ENCODE data around the gene FGGY.

FGGY gene

DNA sequence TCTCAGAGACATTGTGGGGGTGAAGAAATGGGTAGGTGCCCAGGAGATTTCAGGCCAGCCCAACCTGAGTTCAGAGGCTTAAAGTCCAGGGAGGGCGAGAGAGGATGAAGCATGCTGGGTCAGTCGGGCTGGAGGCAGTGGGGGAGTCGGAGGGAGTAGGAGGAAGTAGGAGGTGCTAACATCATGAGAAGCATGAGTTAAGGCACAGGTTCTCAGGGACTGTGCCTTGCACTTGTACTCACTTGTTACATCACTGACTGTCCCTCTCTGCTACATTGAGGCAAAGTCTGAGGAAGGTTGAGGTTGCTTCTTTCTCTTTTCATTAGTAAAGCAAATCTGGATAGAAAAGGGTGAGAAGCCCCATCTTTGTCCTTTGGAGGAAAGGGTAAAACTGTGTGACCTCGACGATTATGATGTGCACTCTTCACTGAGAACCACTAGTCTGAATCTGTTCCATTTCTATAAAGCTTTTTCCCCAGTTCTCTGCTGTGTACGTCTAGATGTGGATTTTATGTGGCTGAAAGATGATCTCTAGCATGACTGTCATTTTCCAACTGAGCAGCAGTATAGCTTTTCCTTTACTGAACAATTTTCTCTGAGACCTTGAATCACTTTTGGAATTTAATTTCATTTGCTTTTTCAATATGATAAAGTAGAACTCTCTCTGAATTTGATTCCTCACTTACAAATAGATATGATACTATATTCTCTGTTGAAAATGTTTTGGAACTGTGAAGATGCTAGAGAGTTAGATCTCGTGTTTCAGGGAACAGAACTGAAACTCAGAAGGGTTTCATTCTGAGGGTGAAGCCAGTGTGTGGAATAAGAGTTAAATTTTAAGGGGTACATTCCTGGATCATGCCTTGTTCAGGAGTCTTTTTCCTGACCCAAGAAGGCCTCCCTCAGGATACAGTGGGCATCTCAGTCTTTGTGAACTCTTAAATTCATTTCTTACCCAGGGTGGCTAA, 94.6 kb downstream of the FGGY start:
- no peak for DNase-seq

GRCh38 chr1:59393211-59394180, 96.6 kb downstream of the FGGY start:
- peak; percentile 21 for DNase-seq

DNA sequence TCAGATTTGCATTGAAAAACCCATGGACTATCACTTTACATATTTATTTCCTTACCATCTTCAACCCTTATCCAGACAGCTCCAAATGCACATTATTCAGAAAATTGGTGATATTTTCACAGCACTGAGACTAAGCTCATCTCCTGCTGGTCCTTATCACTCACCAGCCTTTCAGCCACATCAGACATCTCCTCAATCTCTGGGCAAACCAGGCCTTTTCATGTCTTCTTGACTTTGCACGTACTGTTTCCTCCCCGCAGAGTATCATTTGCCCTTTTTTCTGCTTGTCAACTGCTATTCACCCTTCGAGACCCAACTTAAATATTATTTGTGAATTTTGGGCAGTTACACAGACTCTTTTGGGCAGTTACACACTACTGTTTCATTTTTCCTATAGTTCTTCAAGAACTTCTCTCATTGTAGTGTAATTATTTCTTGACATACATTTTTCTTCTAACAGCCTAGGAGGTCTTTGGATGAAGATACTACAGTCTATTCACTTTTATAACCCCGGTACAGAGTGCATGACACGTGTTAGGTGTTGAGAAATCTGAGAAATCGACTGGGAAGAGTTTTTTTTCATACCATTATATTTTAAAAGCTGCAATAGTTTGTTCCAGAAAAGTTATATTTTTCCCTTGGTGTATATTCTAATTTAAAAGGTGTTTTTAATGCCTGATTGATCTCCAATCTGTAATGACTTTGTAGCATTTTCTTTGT, 98.0 kb downstream of the FGGY start:
- DNase-seq, result no peak

DNA sequence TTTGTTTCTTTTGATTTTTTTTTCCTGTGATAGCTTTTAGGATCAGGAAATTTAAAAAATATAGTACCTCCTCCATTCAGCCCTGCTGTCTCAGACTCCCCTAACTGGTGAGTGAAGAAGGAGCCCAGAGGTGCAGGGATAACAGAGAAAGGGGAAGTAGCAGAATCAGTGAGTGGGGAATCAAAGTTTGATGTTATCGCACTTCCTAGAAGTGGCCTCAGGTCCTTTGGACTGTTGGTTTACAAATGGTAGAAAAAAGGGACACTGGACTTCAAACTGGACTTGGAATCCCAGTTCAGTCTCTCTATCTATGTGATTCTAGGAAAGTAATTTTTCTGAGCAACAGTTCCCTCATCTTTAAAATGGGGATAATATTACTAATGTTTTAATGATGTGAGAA, 99.5 kb downstream of the FGGY start:
- no peak for DNase-seq

- no peak for DNase-seq
Measured at GRCh38 chr1:59397139-59397858, 100.4 kb downstream of the FGGY start.

DNA sequence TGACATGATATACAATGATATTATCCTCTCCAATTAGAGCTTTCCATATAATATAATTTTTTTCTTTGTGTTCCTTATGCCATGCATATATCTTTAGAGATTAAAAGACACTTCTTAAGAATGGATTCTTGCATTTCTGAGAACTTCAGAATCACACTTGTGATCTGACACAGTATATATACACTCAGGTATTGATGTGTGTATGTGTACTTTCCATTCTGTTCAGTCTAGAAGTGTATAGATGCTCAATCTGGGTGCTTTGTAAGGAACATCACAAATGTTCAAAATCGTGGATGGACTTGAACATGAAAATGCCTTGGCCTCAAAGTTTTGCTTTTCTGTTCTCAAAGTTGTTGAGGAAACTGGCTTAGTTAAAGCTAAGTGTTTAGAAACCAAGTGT, 102.7 kb downstream of the FGGY start:
- DNase-seq, result no peak

- DNase-seq, result no peak
Measured at GRCh38 chr1:59401581-59401980, 104.7 kb downstream of the FGGY start.

DNA sequence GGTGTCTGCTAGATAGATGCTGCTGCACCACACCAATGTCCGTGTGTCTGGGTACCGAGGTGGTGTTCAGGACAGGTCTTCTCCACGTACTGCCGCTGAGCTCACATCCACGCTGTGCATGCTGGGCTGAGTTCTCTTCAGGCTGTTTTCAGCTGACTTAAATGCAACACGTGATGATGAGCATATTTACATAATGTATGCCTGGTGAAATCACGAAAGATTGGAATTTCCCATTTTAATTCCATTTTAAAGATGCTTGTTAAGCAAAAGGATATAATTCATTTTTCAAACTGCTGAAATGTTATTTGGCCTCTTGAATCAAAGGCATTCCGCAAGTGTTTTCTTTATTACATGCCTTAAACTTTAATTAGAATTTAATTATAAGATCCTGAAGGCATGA, 107.9 kb downstream of the FGGY start:
- DNase-seq, result no peak

- no peak for DNase-seq
Measured at GRCh38 chr1:59406437-59407164, 109.7 kb downstream of the FGGY start.

GRCh38 chr1:59408608-59409240, 111.8 kb downstream of the FGGY start:
- DNase-seq, result no peak

GRCh38 chr1:59409549-59409948, 112.7 kb downstream of the FGGY start:
- DNase-seq, result no peak

GRCh38 chr1:59409986-59410385, 113.1 kb downstream of the FGGY start:
- DNase-seq, result no peak

DNA sequence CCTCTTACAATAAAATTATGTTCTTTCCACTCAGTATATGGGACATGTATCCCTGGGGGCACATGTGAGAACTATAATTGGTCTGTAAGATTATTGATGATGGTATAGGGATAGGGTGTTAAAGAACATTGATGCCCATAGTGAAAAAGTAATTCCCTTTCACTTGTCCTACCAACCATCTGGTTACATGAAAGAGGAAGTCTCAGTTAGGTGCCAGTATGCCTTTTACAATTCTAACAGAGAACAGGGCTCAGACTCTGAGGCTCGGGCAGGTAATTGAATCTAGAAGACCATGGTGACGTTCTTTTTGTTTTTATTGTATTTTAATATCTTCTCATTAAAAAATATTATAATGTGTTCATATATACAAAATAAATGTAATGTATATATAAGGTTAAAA, 113.6 kb downstream of the FGGY start:
- DNase-seq, result no peak

GRCh38 chr1:59411147-59411546, 114.3 kb downstream of the FGGY start:
- DNase-seq, result no peak

DNA sequence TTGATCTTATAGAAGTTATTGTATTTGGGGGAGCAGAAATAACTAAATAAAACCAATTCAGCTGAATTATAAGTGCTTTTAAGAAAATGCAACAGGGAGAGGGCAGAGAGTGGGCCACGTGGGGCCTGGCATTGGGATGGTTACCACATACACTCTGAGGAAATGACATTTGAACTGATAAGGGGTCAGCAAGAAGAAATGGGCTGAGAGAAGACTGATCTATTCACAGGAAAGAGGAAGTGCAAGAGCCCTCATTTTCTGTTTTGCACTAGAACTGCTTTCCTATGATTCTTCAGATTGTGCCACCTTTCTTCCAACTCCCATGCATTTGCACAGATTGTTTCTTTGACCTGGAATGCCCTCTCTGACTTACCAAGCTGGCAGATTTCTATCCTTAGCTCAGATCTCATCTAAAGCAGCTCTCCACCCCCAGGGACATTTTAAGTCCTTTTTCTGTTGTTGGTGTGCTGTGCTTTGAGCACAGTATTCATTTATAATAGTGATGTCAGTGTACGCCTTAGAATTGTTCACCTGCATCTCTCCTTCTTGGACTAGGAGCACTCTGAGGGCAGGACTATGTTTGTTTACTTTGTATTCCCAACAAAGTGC, 115.9 kb downstream of the FGGY start:
- DNase-seq, result no peak

DNA sequence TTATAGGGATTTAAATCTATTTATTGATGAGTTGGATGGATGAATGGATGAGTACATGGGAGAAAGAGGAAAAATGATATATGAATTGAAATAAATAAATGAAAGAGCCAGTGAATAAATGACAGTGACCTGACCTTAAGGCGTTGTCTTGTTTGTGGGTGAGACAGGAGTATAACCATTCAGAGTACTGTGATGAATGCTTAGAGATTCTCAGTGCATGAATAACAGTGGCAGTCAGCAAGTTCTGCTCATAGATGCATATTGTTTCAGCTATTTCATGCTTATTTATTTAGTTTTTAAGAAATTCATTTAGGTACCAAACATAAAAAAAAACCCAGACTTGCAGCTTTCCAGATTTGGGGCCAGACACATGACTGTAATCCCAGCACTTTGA, 116.4 kb downstream of the FGGY start:
- DNase-seq, result no peak

DNA sequence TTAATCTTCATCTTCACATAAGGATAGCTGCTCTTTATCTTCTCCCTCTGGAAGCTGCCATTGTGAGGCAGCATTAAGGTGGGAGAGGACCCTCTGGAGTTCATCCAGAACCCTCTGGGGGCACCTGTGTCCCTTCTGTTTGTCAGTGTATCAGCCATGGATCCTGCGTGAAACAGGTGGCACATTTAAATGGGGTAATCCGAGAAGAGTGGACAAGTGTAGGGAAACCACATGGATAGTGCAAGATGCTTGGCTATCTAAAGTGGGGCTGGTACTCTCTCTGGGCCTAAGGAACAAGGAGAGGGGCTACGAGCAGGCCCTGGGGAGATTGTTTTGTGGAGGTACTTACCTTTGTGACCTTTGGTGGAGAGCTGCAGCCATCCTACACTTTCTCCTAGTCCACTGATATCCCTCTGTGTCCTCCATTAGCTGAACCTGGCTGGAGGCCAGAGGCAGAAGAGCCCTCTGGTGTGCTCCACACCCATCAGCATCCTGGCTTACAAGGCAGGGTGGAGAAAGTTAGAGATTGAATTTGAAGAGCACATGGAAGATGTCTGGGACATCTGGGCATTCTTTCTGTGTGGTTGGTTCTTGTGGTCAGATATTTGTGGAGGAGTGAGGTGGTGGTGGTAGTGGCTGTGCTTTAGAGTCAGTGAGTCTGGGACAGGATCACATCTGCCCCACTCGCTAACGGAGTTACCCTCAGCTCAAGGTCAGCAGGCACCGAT, 117.7 kb downstream of the FGGY start:
- DNase-seq, result peak; percentile 44

DNA sequence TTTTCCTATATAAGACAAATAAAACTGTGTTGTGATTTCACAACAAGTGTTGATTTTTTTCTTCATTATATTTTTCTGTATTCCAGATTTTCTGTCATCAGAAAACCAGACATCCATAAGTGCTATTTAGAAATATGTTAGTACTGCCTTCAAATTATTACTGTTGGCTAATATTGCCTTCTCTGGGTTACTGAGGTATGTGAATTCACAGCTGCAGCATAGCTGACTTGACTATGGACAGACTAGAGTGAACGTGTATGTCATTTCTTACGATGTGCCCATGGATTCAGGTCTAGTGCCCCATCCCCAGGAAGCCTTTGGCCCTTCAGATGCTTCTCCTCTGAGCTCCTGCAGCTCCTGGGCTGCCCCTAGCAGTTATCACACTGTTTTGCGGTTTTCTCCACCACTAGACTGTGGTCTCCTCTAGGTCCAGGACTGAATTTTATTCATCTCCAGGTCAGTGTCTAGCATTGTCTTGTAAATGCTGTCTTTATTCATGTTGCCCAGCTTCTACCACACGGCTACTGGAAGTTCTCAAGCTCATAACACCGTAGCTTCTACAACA, 118.5 kb downstream of the FGGY start:
- no peak for DNase-seq

- DNase-seq, result no peak
Measured at GRCh38 chr1:59415881-59416280, 119.0 kb downstream of the FGGY start.

- peak; percentile 29 for DNase-seq
Measured at GRCh38 chr1:59417406-59417805, 120.5 kb downstream of the FGGY start.
